GM23338 (cell line): ENCODE data around the gene PRG3.

Source experiments
- CREB1 ChIP-seq: fragments of 250-450 bp; sonication (Bioruptor Pico); IDR thresholded peaks from 2 replicates; pipeline ENCODE4 v1.5.0; 2020; ENCODE audit warnings: low read depth, mild to moderate bottlenecking, moderate library complexity
- CTCF ChIP-seq, 2 experiments: fragments of 200-600 bp in 1 of 2; sonication (generic) in 1 of 2; conservative IDR thresholded peaks; 2 replicates each; pipeline versions ENCODE4 v1.5.1 to v1.6.1; 2016 to 2017; ENCODE audit warnings: antibody characterized with exemption in 2 of 2, low read depth in 2 of 2, mild to moderate bottlenecking in 2 of 2, moderate library complexity in 1 of 2
- EZH2 ChIP-seq: fragments of 200-600 bp; sonication (generic); IDR thresholded peaks from one replicate; pipeline ENCODE4 v1.8.0; 2017; ENCODE audit warnings: antibody characterized with exemption, mild to moderate bottlenecking, low read depth; ENCODE audit not compliant: unreplicated experiment
- EZH2phosphoT487 ChIP-seq: fragments of 200-600 bp; sonication (generic); IDR thresholded peaks from one replicate; pipeline ENCODE4 v1.8.1; 2018; ENCODE audit warnings: antibody characterized with exemption; ENCODE audit not compliant: unreplicated experiment
- JUNB ChIP-seq: IDR thresholded peaks from one replicate; pipeline ENCODE4 v1.6.1; 2016; ENCODE audit warnings: antibody characterized with exemption; ENCODE audit not compliant: unreplicated experiment
- NANOG ChIP-seq: IDR thresholded peaks from 2 replicates; pipeline ENCODE4 v1.6.1; 2016; ENCODE audit warnings: antibody characterized with exemption, borderline replicate concordance
- POLR2AphosphoS5 ChIP-seq: IDR thresholded peaks from 2 replicates; pipeline ENCODE4 v1.6.1; 2016; ENCODE audit warnings: antibody characterized with exemption, low read depth
- REST ChIP-seq: IDR thresholded peaks from one replicate; pipeline ENCODE4 v1.6.1; 2018; ENCODE audit warnings: antibody characterized with exemption; ENCODE audit not compliant: unreplicated experiment
- STAT1 ChIP-seq: IDR thresholded peaks from one replicate; pipeline ENCODE4 v1.6.1; 2016; ENCODE audit warnings: antibody characterized with exemption; ENCODE audit not compliant: unreplicated experiment
- ZNF114 ChIP-seq: fragments of 250-450 bp; sonication (Bioruptor Pico); IDR thresholded peaks from 2 replicates; pipeline ENCODE4 v1.5.0; 2020; ENCODE audit warnings: mild to moderate bottlenecking, moderate library complexity

- TF ChIP-seq CTCF (conservative IDR thresholded peaks at IDR 0.05; ENCODE audit: low read depth in 2 of 2) (no peak), EZH2 (no peak), STAT1 (no peak), POLR2AphosphoS5 (no peak), EZH2phosphoT487 (no peak), CREB1 (CRISPR knock-in tag) (no peak), REST (no peak), JUNB (no peak), ZNF114 (CRISPR knock-in tag) (no peak), NANOG (no peak)
Measured at GRCh38 chr11:57422669-57423068, 41.7 kb upstream of the PRG3 start.
